Brain microvascular endothelial cell (primary cell): ENCODE measurements around the gene SPRED2.

ENCODE experiments used
- DNase-seq: peaks from one replicate; pipeline ENCODE4 v3.0.0-alpha.2; 2020
- H3K27ac ChIP-seq: fragments of 250-450 bp; sonication (Bioruptor Pico); 2 replicates; pipeline ENCODE4 v1.5.1; 2020; ENCODE audit warnings: mild to moderate bottlenecking, moderate library complexity
- H3K27me3 ChIP-seq: fragments of 250-450 bp; sonication (Bioruptor Pico); replicated peaks from 2 replicates; pipeline ENCODE4 v1.5.1; 2020; ENCODE audit warnings: mild to moderate bottlenecking
- H3K36me3 ChIP-seq: fragments of 250-450 bp; sonication (Bioruptor Pico); replicated peaks from 2 replicates; pipeline ENCODE4 v1.5.1; 2020; ENCODE audit warnings: mild to moderate bottlenecking
- H3K4me3 ChIP-seq: 2 replicates; pipeline ENCODE4 v1.5.1; 2011; ENCODE audit warnings: low read depth, mild to moderate bottlenecking, control low read depth, low read length, moderate library complexity
- CTCF ChIP-seq: IDR thresholded peaks from 2 replicates; pipeline ENCODE4 v1.5.1; 2011; ENCODE audit warnings: low read depth, mild to moderate bottlenecking, moderate library complexity, low read length, control low read depth, inconsistent platforms; ENCODE audit errors: missing control alignments
- in situ Hi-C: cut with HindIII; loops from 2 replicates; pipeline ENCODE4 v1.10.0; 2017; ENCODE audit warnings: low sequenced_read_pairs, low pct_ligation_motif_present

SPRED2 gene

DNA sequence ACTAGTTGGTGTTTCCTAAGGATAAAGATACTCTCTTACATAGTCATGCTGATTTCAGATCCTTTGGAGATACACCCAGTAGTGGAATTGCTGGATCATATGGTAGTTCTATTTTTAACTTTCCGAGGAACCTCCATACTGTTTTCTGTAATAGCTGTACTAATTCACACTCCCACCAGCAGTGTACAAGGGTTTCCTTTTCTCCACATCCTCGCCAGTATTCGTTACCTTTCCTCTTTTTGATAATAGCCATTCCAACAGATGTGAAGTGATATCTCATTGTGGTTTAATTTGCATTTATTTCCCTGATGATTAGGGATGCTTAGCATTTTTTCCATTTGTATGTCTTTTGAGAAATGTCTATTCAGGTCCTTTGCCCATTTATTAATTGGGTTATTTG lies 170.7 kb downstream of the SPRED2 start:
- Histone ChIP-seq H3K36me3 (peaks cover 31% of the 10 kb centered on the region), H3K4me3 (no peak overlapping the region), H3K27ac (no peak overlapping the region), H3K27me3 (no peaks in the 10 kb centered on the region)
- in situ Hi-C loops = loop anchor here (25.0 kb wide), 1 partner anchor 276 kb away; no protein-coding TSS in a partner anchor
- TF ChIP-seq CTCF = no peak
- no peak for DNase-seq
